GM11168 (cell line): ENCODE data around the gene LIPC.

Source experiments
- in situ Hi-C: fragments of 300-500 bp; cut with MboI; formaldehyde crosslinking; loops from one replicate; pipeline ENCODE4 v1.12.0; 2022; ENCODE audit warnings: low sequenced_read_pairs; ENCODE audit not compliant: unreplicated experiment

Gene LIPC

GRCh38 chr15:58469432-58470353 lies 37.9 kb downstream of the LIPC start:
- in situ Hi-C loops: no loop called here

- in situ Hi-C loops: no loop called here
These were observed 39.6 kb downstream of the LIPC start for GRCh38 chr15:58471348-58471747.

GRCh38 chr15:58472221-58472620 lies 40.4 kb downstream of the LIPC start:
- in situ Hi-C loops: no loop called here

- in situ Hi-C loops: no loop called here
These were observed 41.2 kb downstream of the LIPC start for GRCh38 chr15:58472821-58473581.

GRCh38 chr15:58473724-58474123 lies 41.9 kb downstream of the LIPC start:
- in situ Hi-C loops: no loop called here

- in situ Hi-C loops: no loop called here
These were observed 43.0 kb downstream of the LIPC start for GRCh38 chr15:58474741-58475323.

- in situ Hi-C loops: no loop called here
These were observed 44.1 kb downstream of the LIPC start for GRCh38 chr15:58475573-58476524.

- in situ Hi-C loops: no loop called here
These were observed 44.9 kb downstream of the LIPC start for GRCh38 chr15:58476525-58477162.

GRCh38 chr15:58477170-58477569 lies 45.4 kb downstream of the LIPC start:
- in situ Hi-C loops: no loop called here

GRCh38 chr15:58478035-58478434 lies 46.2 kb downstream of the LIPC start:
- in situ Hi-C loops: no loop called here

- in situ Hi-C loops: no loop called here
These were observed 46.8 kb downstream of the LIPC start for GRCh38 chr15:58478579-58478978.

GRCh38 chr15:58479941-58480340 lies 48.1 kb downstream of the LIPC start:
- in situ Hi-C loops: no loop called here

GRCh38 chr15:58483376-58483775 lies 51.6 kb downstream of the LIPC start:
- in situ Hi-C loops: no loop called here

GRCh38 chr15:58484791-58485600 lies 53.2 kb downstream of the LIPC start:
- in situ Hi-C loops: no loop called here

GRCh38 chr15:58486062-58486461 lies 54.3 kb downstream of the LIPC start:
- in situ Hi-C loops: no loop called here

GRCh38 chr15:58486564-58486963 lies 54.8 kb downstream of the LIPC start:
- in situ Hi-C loops: no loop called here

GRCh38 chr15:58487041-58487723 lies 55.4 kb downstream of the LIPC start:
- in situ Hi-C loops: no loop called here

GRCh38 chr15:58487724-58488120 lies 55.9 kb downstream of the LIPC start:
- in situ Hi-C loops: no loop called here
